Subcutaneous adipose tissue (tissue), 4 donors: ENCODE measurements around the gene EXD3. TPM values are rescaled to one million over a fixed set of nuclear protein-coding genes. Genes with fewer than 3 reads are reported as not detected.

Source experiments
- CTCF ChIP-seq: fragments of 450-650 bp; IDR thresholded peaks from one replicate; pipeline ENCODE4 v1.5.1; 2016; ENCODE audit warnings: low read depth, mild to moderate bottlenecking, control low read depth, antibody characterized with exemption, moderate library complexity
- total RNA-seq, 4 donors: library from RNA; depleted of rRNA; stranded (reverse); fragments of >200 nt; gene quantifications; one replicate each; pipeline ENCODE4 v1.1.0, GENCODE V29; 2016

EXD3 gene
- total RNA-seq, 4 donors from 2014 or later: 7.5 to 44.6 (median 10.5) TPM

GRCh38 chr9:137303893-137304382 is 119.0 kb downstream of the EXD3 start:
- no peak for TF ChIP-seq CTCF

GRCh38 chr9:137303151-137303892 is 119.6 kb downstream of the EXD3 start:
- no peak for TF ChIP-seq CTCF

- no peak for TF ChIP-seq CTCF
Measured at GRCh38 chr9:137302449-137303150, 120.4 kb downstream of the EXD3 start.

- TF ChIP-seq CTCF: no peak
Measured at GRCh38 chr9:137302118-137302448, 120.9 kb downstream of the EXD3 start, which contains the start of gene NRARP. Gene NRARP, minus strand, starts transcription at chr9:137302271. Its CDS starts 343 bp downstream, at chr9:137301928.

- TF ChIP-seq CTCF: no peak
Measured at GRCh38 chr9:137301081-137301947, 121.6 kb downstream of the EXD3 start.

GRCh38 chr9:137300567-137301080 is 122.3 kb downstream of the EXD3 start:
- TF ChIP-seq CTCF: no peak
